GM12878 (cell line): ENCODE measurements around the gene RERE. TPM values are rescaled to one million over a fixed set of nuclear protein-coding genes. Genes with fewer than 3 reads are reported as not detected.

Experiments used
- CREM ChIP-seq: IDR thresholded peaks from 2 replicates; pipeline ENCODE4 v1.6.1; 2014; ENCODE audit warnings: antibody characterized with exemption, low read depth
- EP300 ChIP-seq, 2 experiments: fragments of 150-350 bp in 1 of 2; IDR thresholded peaks; 2 replicates each; pipeline ENCODE4 v1.6.1; 2011 to 2012; ENCODE audit warnings: low read depth in 2 of 2, low read length in 2 of 2, borderline replicate concordance in 1 of 2, improper control_type of control experiment in 1 of 2, inconsistent platforms in 1 of 2; ENCODE audit not compliant: control insufficient read depth in 1 of 2
- ETV6 ChIP-seq, 2 experiments: fragments of 450-650 bp in 1 of 2; IDR thresholded peaks in 1 of 2; conservative IDR thresholded peaks in 1 of 2; 2 replicates each; pipeline ENCODE4 v1.6.1; 2014; ENCODE audit warnings: antibody characterized with exemption in 1 of 2, borderline replicate concordance in 1 of 2, low read depth in 1 of 2, mild to moderate bottlenecking in 1 of 2, moderate library complexity in 1 of 2
- HDGF ChIP-seq: fragments of 450-650 bp; IDR thresholded peaks from 2 replicates; pipeline ENCODE4 v1.6.1; 2016; ENCODE audit warnings: antibody characterized with exemption
- IRF5 ChIP-seq: fragments of 450-650 bp; IDR thresholded peaks from 2 replicates; pipeline ENCODE4 v1.6.1; 2017; ENCODE audit warnings: borderline replicate concordance
- MYC ChIP-seq: IDR thresholded peaks from 2 replicates; pipeline ENCODE4 v1.6.1; 2011; ENCODE audit warnings: mild to moderate bottlenecking, low read length, moderate library complexity, inconsistent platforms; ENCODE audit not compliant: insufficient read depth, insufficient replicate concordance, insufficient read length, severe bottlenecking
- NKRF ChIP-seq: fragments of 450-650 bp; conservative IDR thresholded peaks from 2 replicates; pipeline ENCODE4 v1.6.1; 2017; ENCODE audit warnings: mild to moderate bottlenecking, moderate library complexity
- NR2F1 ChIP-seq: fragments of 450-650 bp; conservative IDR thresholded peaks from 2 replicates; pipeline ENCODE4 v1.6.1; 2017; ENCODE audit warnings: mild to moderate bottlenecking
- PAX5 ChIP-seq: IDR thresholded peaks from 2 replicates; pipeline ENCODE4 v1.6.1; 2011; ENCODE audit warnings: low read depth, low read length, borderline replicate concordance
- POLR2A ChIP-seq: IDR thresholded peaks from 2 replicates; pipeline ENCODE4 v1.6.1; 2011; ENCODE audit warnings: low read depth, mild to moderate bottlenecking, low read length
- POLR2AphosphoS5 ChIP-seq: IDR thresholded peaks from 2 replicates; pipeline ENCODE4 v1.6.1; 2011; ENCODE audit warnings: mild to moderate bottlenecking, low read length, inconsistent platforms
- SMARCA5 ChIP-seq: fragments of 450-650 bp; IDR thresholded peaks from 2 replicates; pipeline ENCODE4 v1.6.1; 2017; ENCODE audit warnings: mild to moderate bottlenecking
- SRF ChIP-seq, 2 experiments: IDR thresholded peaks; 2 replicates each; pipeline ENCODE4 v1.6.1; 2011; ENCODE audit warnings: low read depth in 2 of 2, low read length in 2 of 2, mild to moderate bottlenecking in 1 of 2, moderate library complexity in 1 of 2
- TARDBP ChIP-seq: IDR thresholded peaks from 2 replicates; pipeline ENCODE4 v1.6.1; 2016; ENCODE audit warnings: borderline replicate concordance
- polyA plus RNA-seq, 11 experiments: library from polyadenylated mRNA; depleted of rRNA in 4 of 11; unstranded in 6 of 11; stranded (reverse) in 5 of 11; fragments of >200 nt; fragmentation: Nextera tagmentation in 4 of 11; fragmentation: Illumina TruSeq in 1 of 11; extraction: Ambion mirVana in 4 of 11; extraction: Trizol in 1 of 11; gene quantifications; 1 replicate in 1 of 11; 2 replicates in 10 of 11; pipeline versions ENCODE4 v1.2.1 to v1.2.3, GENCODE V29; 2011 to 2016; ENCODE audit warnings: inconsistent platforms in 2 of 11, missing spikeins in 2 of 11, low read depth in 1 of 11
- total RNA-seq, 4 experiments: library from RNA; depleted of rRNA in 3 of 4; stranded (reverse); fragments of >200 nt in 3 of 4; fragmentation: Illumina TruSeq in 1 of 4; extraction: Trizol in 1 of 4; gene quantifications; 2 replicates each; pipeline versions ENCODE4 v1.2.1 to v1.2.3, GENCODE V29; 2013 to 2021
- TF ChIP-seq, protein P1 (sequence below): fragments of 450-650 bp; IDR thresholded peaks from 2 replicates; pipeline ENCODE4 v1.6.1; 2017; ENCODE audit warnings: mild to moderate bottlenecking, moderate library complexity
- TF ChIP-seq, protein P2 (sequence below): fragments of 450-650 bp; IDR thresholded peaks from 2 replicates; pipeline ENCODE4 v1.6.1; 2016; ENCODE audit warnings: mild to moderate bottlenecking

The RERE gene
- total and polyA plus RNA-seq, 10 of the 15 experiments (the other 5 are each of a cell fraction or from before 2014, with no cell fraction given): 5.2 to 60.5 (median 20.2) TPM

DNA sequence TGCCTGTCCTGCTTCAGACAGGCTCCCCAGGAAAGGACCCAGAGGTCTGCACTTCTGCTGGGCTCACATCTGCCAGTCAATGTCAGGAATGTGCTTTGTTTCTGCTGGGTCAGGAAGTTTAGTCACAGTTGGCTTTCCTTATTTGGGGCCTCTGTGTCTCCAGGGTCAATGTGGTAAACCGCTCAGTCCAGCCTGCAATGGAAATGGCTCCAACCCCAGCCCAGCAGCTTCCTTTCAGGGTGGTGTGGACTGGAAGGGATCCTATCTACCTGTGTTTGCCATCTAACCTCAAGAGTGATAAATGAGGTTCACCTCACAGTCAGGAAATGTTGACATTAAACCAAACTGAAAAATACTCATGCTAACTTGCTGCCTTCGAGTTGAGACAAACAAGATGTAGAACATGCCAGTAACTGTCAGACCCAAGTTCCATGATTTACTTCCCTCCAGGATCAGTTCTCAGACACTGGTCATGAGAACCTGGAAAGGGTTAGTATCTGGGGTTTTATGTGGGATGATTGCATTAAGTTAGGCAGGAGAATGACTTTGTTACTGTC, 40.8 kb upstream of the RERE start (continued):
- TF ChIP-seq, protein P1, sequence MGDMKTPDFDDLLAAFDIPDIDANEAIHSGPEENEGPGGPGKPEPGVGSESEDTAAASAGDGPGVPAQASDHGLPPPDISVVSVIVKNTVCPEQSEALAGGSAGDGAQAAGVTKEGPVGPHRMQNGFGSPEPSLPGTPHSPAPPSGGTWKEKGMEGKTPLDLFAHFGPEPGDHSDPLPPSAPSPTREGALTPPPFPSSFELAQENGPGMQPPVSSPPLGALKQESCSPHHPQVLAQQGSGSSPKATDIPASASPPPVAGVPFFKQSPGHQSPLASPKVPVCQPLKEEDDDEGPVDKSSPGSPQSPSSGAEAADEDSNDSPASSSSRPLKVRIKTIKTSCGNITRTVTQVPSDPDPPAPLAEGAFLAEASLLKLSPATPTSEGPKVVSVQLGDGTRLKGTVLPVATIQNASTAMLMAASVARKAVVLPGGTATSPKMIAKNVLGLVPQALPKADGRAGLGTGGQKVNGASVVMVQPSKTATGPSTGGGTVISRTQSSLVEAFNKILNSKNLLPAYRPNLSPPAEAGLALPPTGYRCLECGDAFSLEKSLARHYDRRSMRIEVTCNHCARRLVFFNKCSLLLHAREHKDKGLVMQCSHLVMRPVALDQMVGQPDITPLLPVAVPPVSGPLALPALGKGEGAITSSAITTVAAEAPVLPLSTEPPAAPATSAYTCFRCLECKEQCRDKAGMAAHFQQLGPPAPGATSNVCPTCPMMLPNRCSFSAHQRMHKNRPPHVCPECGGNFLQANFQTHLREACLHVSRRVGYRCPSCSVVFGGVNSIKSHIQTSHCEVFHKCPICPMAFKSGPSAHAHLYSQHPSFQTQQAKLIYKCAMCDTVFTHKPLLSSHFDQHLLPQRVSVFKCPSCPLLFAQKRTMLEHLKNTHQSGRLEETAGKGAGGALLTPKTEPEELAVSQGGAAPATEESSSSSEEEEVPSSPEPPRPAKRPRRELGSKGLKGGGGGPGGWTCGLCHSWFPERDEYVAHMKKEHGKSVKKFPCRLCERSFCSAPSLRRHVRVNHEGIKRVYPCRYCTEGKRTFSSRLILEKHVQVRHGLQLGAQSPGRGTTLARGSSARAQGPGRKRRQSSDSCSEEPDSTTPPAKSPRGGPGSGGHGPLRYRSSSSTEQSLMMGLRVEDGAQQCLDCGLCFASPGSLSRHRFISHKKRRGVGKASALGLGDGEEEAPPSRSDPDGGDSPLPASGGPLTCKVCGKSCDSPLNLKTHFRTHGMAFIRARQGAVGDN: peak; percentile 51; the same call in 1 of the 2 replicates
- TF ChIP-seq PAX5: no peak
- TF ChIP-seq NR2F1: 0 out of 2 replicates have a peak, but pooled peaks have one; percentile 23
- no peak for TF ChIP-seq MYC
- TF ChIP-seq NKRF: no peak
- TF ChIP-seq ETV6 (conservative IDR thresholded peaks at IDR 0.05 in 1 of 2, IDR thresholded peaks at IDR 0.05 in 1 of 2; ENCODE audit: borderline replicate concordance in 1 of 2, low read depth in 1 of 2): no peak
- TF ChIP-seq CREM: no peak
- TF ChIP-seq HDGF: no peak
- no peak for TF ChIP-seq SMARCA5
- peak; percentile 17; the same call in 1 of the 2 replicates for TF ChIP-seq POLR2AphosphoS5
- TF ChIP-seq SRF (IDR thresholded peaks at IDR 0.05; ENCODE audit: low read depth in 2 of 2, low read length in 2 of 2): 0 out of 4 replicates have a peak, but pooled peaks of 1 of the 2 experiments have one; percentile 41
- TF ChIP-seq TARDBP: no peak
- no peak for TF ChIP-seq IRF5
- TF ChIP-seq, protein P2, sequence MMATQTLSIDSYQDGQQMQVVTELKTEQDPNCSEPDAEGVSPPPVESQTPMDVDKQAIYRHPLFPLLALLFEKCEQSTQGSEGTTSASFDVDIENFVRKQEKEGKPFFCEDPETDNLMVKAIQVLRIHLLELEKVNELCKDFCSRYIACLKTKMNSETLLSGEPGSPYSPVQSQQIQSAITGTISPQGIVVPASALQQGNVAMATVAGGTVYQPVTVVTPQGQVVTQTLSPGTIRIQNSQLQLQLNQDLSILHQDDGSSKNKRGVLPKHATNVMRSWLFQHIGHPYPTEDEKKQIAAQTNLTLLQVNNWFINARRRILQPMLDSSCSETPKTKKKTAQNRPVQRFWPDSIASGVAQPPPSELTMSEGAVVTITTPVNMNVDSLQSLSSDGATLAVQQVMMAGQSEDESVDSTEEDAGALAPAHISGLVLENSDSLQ: peak; percentile 21; the same call in 1 of the 2 replicates
- TF ChIP-seq POLR2A: peak; percentile 31; the same call in 1 of the 2 replicates
- no peak for TF ChIP-seq EP300 (IDR thresholded peaks at IDR 0.05; ENCODE audit: borderline replicate concordance in 1 of 2, control insufficient read depth in 1 of 2, low read depth in 2 of 2, low read length in 2 of 2)
- TF ChIP-seq, all 136 proteins: peak for 7
